HG02981 (cell line): ENCODE results near the gene SETSIP.
"Not testable (repeated sequence)": the region's sequence is repeated elsewhere in the genome, so short reads cannot be mapped to it uniquely, and the experiment has no call there.

Experiments used
- ATAC-seq: cut with Tn5 transposase; IDR thresholded peaks from one replicate; pipeline ENCODE4 v1.9.1; 2021; ENCODE audit warnings: mild to moderate bottlenecking, moderate library complexity; ENCODE audit not compliant: unreplicated experiment

Gene SETSIP

GRCh38 chr1:92075311-92075710 is at the start of gene SETSIP:
Gene SETSIP, minus strand, starts transcription at chr1:92075411. Its CDS starts 0 bp downstream, at chr1:92075411.
- no peak for ATAC-seq

GRCh38 chr1:92123868-92124267 is 48.7 kb upstream of the SETSIP start:
- no peak for ATAC-seq

DNA sequence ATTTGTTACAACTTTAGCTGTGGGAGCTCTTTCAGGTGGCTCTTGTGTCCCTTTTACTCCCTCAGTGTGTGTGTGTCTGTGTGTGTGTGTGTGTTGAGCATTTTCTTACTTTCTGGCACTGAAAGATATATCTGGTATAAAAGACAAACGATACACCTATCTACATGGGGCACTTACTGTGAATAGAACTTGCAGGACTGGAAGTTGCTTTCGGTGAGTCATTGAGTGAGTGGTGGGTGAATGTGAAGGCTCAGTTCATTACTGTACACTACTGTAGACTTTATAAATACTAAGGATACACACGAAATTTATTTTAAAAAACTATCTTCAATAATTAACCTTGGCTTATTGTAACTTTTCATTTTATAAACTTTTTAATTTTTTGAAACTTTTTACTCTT is 43.6 kb upstream of the SETSIP start:
- no peak for ATAC-seq

DNA sequence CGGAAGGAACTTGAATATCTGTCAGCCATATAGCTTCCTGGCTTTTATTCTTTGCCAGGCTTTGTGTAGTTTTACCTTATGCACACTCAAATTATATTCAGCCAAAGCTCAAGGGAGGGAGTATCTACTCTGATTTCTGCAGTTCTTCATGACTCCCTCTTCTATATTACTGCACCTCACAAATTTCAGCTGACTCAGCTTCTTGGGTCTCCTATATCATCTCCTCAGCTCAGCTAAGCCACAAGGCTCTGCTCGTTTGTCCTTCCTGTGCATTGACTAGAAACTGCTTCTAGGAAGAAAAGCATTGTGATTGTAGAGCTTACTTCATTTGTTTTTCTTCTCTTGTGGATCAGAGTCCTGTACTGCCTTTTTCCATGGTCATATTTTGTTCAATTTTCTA is 42.3 kb upstream of the SETSIP start:
- no peak for ATAC-seq

DNA sequence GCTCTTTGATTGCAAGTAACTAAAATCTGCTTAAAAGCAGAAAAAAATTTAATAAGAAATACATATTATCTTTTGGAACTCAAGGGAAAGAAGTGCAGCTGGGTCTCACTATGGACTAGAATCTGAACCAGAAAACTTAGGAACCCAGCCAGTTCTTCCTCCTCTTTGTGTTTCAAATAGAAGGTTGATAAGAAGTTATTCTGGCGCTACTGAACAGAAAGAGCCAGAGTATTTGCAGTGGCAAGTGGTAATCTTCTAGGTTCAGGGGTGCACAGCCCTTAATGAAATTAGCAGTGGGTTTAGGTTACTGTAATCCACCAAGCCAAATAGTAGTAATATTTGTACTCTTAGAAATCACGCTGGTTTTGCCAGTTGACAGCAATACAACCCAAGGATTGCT is 33.4 kb upstream of the SETSIP start:
- no peak for ATAC-seq

DNA sequence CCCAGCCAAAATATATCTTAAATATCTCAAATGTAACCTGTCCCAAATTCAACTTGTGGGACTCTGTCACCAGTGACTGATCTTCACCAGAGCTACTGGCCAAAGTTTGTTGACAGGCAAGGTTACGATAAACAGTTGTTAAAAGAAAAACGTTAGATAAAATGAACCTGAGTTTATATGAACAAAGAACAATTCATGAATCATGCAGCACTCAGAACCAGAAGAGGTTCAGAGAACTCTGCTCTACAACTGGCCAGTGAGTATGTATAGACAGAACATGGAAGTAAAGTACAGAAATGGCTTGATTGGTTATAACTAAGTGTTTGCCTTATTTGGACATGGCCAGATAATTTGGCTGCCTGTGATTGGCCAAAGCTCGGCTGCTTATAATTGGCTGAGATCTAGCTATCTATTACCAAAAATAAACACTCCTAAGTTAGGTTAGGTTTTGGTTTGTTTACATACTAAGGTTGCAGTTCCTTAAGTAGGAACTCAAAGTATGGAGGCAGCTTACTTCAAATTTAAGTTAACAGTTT is 30.4 kb upstream of the SETSIP start:
- no peak for ATAC-seq

DNA sequence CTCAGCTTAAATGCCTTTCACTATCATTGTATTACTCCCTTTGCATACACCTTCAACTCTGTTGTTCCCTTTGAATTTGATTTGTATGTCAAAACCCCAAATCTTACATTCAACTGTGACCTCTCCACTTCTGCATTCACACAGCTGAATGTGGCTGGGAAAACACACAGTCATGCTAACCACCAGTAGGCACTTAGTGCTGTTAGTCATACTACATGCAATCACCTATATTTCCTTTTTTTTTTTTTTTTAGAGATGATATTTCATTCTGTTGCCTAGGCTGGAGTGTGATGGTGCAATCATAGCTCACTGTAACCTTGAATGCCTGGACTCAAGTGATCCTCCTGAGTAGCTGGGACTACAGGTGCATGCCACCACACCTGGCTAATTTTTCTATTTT is 21.1 kb upstream of the SETSIP start:
- ATAC-seq, result no peak

DNA sequence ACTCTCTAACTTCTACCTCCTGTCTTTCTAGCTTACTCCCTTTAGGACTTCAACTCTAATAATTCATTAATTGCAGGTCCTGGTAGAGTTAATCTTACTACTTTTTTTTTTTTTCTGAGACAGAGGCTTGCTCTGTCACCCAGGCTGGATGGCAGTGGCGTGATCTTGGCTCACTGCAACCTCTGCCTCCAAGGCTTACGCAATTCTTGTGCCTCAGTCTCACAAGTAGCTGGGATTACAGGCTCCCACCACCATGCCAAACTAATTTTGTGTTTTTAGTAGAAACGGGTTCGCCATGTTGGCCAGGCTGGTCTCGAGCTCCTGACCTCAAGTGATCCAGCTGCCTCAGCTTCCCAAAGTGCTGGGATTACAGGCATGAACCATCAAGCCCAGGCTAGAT is 20.7 kb upstream of the SETSIP start:
- ATAC-seq, result no peak

DNA sequence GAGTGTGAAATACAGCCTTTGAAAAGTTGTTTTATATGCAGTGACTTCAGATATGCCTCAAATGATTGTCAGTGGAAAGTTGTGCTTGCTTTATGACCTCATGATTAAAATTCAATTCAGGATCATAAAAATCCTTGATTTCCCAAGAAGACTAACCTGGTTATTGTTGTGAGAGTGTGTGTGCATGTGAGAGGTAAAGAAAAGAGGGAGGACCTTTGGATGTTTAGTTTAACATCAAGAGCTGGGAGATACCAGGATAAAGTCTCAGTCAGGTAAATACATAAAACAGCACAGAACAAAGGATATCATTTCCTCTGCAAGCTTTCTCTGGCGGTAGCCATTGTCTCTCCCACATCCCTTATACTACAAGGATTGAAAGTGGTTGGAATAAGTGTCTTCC is 19.4 kb upstream of the SETSIP start:
- no peak for ATAC-seq

DNA sequence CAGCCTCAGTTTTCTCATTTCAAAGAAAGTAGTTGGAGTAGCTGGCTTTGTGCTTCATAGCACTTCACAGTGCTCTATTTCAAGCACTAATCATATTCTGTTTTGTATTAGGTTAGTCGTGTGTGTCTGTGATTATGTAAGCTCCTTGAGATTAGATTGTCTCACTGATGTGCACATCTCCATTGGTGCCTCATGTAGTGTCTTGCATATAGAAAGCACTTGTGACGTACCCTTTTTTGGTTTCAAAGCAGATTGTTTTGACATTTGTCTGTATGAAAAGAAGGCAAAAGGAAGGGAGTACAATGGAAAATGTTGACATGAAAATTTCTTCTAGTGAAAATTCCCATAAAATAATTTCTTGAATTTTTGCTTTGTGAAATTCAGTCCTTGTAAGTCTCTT is 18.9 kb upstream of the SETSIP start:
- ATAC-seq, result no peak

GRCh38 chr1:92091625-92092024 is 16.4 kb upstream of the SETSIP start:
- ATAC-seq, result no peak

GRCh38 chr1:92087542-92087941 is 12.3 kb upstream of the SETSIP start:
- ATAC-seq, result no peak

- ATAC-seq, result no peak
Observed at GRCh38 chr1:92085727-92086126, 10.5 kb upstream of the SETSIP start.

GRCh38 chr1:92084651-92085050 is 9.4 kb upstream of the SETSIP start:
- ATAC-seq, result no peak

DNA sequence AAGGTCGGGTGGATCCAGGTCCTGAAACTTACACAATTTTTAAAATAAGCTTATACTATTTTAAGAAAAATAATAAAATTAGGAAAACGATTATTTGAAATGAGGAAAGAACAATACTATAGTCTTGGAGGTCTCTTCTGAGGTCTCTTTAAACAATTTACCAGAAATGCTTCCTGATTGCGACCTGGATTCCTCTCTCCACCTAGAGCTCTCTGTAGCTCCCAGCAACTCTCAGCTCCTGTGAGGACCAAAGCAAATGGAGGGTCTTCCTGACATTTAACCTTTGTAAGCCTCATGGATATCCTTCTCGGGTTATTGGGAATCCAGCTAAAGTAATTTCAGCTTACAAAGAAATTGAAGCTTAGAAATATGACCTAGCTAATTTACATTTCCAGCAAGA is 5.8 kb upstream of the SETSIP start:
- ATAC-seq, result no peak

- ATAC-seq, result peak; percentile 94
Observed at GRCh38 chr1:92080128-92080985, 5.1 kb upstream of the SETSIP start, which contains the start of gene BTBD8. Gene BTBD8, plus strand, starts transcription at chr1:92080345. Its CDS starts 227 bp downstream, at chr1:92080572.

DNA sequence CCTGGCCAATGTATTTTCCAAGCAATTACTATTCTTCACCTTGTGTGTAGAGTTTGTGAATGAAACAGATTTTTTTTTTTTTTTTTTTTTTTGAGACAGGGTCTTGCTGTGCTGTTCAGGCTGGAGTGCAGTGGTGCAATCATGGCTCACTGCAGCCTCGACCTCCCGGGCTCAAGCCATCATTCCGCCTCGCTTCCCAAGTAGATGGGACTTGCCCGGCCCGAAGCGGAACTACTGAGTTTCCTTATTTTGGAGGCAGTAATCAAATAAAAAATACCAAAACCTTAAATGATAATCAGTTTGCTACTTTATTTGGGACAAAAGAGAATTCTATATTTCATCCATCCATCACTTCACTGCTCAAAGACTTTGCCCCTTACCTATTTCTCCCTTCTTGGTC is 4.2 kb upstream of the SETSIP start:
- ATAC-seq, result no peak

GRCh38 chr1:92078077-92078476 is 2.9 kb upstream of the SETSIP start:
- not testable (repeated sequence) for ATAC-seq

DNA sequence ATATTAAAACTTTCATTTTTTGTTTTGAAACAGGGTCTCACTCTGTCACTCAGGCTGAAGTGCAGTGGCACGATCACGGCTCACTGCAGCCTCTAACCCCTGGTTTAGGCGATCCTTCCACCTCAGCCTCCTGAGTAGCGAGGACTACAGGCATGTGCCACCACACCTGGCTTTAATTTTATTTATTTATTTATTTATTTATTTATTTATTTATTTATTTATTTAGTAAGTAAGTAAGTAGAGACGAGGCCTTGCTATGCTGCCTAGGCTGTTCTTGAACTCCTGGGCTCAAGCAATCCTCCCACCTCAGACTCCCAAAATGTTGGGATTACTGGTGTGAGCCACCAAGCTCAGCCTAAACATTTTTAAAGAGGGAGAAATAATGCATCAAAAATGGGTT is 1.2 kb upstream of the SETSIP start:
- no peak for ATAC-seq

GRCh38 chr1:92074446-92074845 is 765 bp downstream of the SETSIP start:
- not testable (repeated sequence) for ATAC-seq

GRCh38 chr1:92070892-92071291 is 4.3 kb downstream of the SETSIP start:
- no peak for ATAC-seq

DNA sequence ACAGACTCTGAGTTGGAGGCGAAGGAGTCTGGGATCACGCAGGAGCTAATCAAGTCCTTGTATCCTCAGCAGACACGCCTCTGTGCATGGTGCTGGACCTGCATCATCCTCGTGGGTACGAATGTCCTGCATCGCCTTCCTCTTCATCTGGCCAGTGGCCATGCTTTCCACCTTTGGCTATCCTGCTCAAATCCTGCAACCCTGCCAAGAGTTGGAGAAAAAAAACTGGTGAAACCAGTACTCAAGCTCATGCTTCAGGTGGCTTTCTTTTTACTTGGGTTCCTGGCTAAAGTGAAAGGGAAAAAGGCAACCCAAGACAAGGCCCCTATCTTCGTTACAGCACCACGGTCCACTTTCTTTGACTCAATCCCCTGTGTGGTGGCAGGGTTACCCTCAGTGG is 8.9 kb downstream of the SETSIP start:
- ATAC-seq, result no peak

DNA sequence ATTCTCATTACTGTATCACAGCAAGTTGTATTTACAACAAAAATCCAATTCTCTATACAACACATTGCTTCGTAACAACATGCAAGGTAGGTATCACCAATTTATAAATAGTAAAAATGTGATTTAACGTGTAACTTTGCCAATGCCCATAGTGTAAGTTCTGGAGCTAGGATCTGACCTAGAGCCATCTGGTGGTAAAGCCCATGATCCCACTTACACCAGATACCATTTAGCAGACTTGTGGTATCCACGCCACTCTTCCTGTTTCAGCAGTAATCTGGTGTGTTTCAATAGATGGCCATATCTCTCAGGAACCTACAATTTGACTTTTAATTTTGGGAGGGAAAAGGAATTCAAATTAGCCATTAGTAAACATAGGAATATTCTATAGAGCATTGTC is 10.2 kb downstream of the SETSIP start:
- ATAC-seq, result no peak
